Brain microvascular endothelial cell (primary cell): Measurements from ENCODE around the gene CDH4.

Experiments used
- DNase-seq: peaks from one replicate; pipeline ENCODE4 v3.0.0-alpha.2; 2020
- H3K27ac ChIP-seq: fragments of 250-450 bp; sonication (Bioruptor Pico); 2 replicates; pipeline ENCODE4 v1.5.1; 2020; ENCODE audit warnings: mild to moderate bottlenecking, moderate library complexity
- H3K27me3 ChIP-seq: fragments of 250-450 bp; sonication (Bioruptor Pico); replicated peaks from 2 replicates; pipeline ENCODE4 v1.5.1; 2020; ENCODE audit warnings: mild to moderate bottlenecking
- H3K36me3 ChIP-seq: fragments of 250-450 bp; sonication (Bioruptor Pico); replicated peaks from 2 replicates; pipeline ENCODE4 v1.5.1; 2020; ENCODE audit warnings: mild to moderate bottlenecking
- H3K4me3 ChIP-seq: 2 replicates; pipeline ENCODE4 v1.5.1; 2011; ENCODE audit warnings: low read depth, mild to moderate bottlenecking, control low read depth, low read length, moderate library complexity
- in situ Hi-C: cut with HindIII; loops from 2 replicates; pipeline ENCODE4 v1.10.0; 2017; ENCODE audit warnings: low sequenced_read_pairs, low pct_ligation_motif_present
- TF ChIP-seq, protein P1 (sequence below): IDR thresholded peaks from 2 replicates; pipeline ENCODE4 v1.5.1; 2011; ENCODE audit warnings: low read depth, mild to moderate bottlenecking, moderate library complexity, low read length, control low read depth, inconsistent platforms; ENCODE audit errors: missing control alignments

CDH4 gene

GRCh38 chr20:61845233-61845671 is 593.2 kb downstream of the CDH4 start:
- Histone ChIP-seq H3K27ac (no peak overlapping the region), H3K4me3 (no peak overlapping the region), H3K27me3 (no peaks in the 10 kb centered on the region), H3K36me3 (no peaks in the 10 kb centered on the region)
- no peak for DNase-seq
- TF ChIP-seq, protein P1, sequence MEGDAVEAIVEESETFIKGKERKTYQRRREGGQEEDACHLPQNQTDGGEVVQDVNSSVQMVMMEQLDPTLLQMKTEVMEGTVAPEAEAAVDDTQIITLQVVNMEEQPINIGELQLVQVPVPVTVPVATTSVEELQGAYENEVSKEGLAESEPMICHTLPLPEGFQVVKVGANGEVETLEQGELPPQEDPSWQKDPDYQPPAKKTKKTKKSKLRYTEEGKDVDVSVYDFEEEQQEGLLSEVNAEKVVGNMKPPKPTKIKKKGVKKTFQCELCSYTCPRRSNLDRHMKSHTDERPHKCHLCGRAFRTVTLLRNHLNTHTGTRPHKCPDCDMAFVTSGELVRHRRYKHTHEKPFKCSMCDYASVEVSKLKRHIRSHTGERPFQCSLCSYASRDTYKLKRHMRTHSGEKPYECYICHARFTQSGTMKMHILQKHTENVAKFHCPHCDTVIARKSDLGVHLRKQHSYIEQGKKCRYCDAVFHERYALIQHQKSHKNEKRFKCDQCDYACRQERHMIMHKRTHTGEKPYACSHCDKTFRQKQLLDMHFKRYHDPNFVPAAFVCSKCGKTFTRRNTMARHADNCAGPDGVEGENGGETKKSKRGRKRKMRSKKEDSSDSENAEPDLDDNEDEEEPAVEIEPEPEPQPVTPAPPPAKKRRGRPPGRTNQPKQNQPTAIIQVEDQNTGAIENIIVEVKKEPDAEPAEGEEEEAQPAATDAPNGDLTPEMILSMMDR = no peak
- in situ Hi-C loops = no loop called here

DNA sequence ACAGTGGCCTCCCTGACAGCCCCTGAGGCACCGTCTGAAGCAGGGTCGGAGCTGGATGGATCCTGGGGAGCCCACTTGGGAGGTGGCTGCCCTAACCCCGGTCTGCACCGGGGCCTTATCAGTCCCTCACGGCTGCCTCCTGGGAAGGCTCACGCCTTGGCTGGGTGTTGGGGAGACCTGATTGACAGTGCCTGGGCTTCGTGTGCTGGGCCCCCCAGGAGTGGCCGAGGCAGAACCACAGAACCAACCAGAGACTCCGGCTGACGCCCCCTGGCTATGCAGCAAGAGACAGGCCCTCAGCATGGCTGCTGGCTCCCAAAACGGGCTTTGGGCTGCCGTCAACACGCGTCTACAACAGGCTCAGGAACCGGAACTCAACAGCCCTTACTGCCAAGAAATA is 594.0 kb downstream of the CDH4 start:
- TF ChIP-seq, protein P1 = no peak
- no peaks in the 10 kb centered on the region for H3K36me3 ChIP-seq
- no peak for DNase-seq
- no peak overlapping the region for H3K4me3 ChIP-seq
- H3K27me3 ChIP-seq = no peaks in the 10 kb centered on the region
- no peak overlapping the region for H3K27ac ChIP-seq
- in situ Hi-C loops = no loop called here

DNA sequence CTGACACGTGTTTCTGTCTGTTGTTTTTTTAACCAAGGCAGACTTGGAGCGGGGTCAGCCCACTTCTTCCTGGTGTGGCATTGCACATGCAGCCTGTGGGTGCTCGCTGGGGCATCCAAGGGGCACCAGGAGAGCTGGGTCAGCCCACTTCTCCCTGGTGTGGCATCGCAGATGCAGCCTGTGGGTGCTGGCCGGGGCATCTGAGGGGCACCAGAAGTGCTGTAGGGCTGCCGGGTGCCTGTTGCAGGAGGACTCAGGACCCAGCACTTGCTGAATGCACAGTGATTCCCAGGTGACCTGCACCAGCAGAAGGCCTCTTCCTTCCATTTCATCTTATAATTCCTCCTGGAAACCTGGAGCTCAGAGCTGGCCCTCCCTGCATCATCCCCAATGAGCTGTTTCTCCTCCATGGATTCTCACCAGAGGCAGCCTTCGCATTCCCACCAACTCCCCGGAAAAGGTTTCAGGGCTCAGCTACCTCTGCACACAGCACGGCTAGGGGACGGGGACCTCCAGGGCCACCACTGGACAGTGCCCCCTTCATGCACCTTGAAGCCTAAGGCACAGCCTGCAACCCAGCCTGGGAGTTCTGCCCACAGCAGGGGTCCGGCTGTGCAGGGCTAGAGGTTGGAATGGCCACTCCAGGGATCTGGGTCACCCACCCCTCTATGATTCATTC is 594.8 kb downstream of the CDH4 start:
- Histone ChIP-seq H3K27me3 (no peaks in the 10 kb centered on the region), H3K4me3 (no peak overlapping the region), H3K36me3 (no peaks in the 10 kb centered on the region), H3K27ac (no peak overlapping the region)
- DNase-seq = no peak
- TF ChIP-seq, protein P1 = no peak
- in situ Hi-C loops = no loop called here

- TF ChIP-seq, protein P1 = no peak
- no peaks in the 10 kb centered on the region for H3K36me3 ChIP-seq
- no peaks in the 10 kb centered on the region for H3K27me3 ChIP-seq
- in situ Hi-C loops = no loop called here
- DNase-seq = no peak
- no peak overlapping the region for H3K27ac ChIP-seq
- no peak overlapping the region for H3K4me3 ChIP-seq
Observed at GRCh38 chr20:61847420-61847748, 595.3 kb downstream of the CDH4 start.

DNA sequence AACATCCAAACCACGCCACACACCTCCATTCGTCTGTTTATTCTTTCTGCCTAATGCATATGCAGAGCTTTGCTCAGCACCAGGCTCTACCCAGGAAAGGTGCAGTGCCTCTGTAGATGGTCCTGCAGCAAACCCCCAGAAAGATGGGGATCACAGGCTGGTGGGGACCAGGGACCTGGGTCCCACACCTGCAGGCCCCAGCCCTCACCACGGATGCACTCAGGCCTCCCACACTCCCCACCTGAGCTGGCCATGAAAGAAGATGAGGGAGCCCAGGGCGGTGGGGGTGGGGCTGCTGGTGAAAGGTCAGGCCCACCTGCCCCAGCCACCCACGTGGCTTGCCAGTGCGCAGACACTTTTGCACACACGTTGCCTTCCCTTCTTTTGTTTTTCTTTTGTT is 595.9 kb downstream of the CDH4 start:
- TF ChIP-seq, protein P1 = no peak
- H3K27me3 ChIP-seq = no peaks in the 10 kb centered on the region
- no peaks in the 10 kb centered on the region for H3K36me3 ChIP-seq
- no peak overlapping the region for H3K27ac ChIP-seq
- no peak overlapping the region for H3K4me3 ChIP-seq
- no peak for DNase-seq
- in situ Hi-C loops = no loop called here

DNA sequence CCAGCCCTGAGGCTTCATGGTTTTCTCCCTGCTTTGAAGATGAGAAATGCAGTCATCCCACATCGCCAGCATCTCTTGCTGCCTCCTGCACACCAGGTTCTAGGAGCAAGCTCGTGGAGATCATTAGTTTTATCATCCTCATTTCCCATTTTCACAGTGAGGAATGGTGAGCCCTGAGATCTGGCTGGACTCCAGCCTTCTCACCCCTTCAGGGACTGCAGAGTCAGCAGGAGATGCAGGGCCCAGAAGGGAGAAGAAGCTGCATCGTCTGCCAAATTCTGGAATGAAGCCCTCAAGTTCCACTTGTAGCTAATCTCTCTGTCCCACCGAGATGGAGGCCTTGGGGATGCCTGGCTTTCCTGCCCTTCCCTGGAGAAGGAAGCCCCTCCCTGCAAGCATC is 596.8 kb downstream of the CDH4 start:
- in situ Hi-C loops = no loop called here
- DNase-seq = no peak
- no peaks in the 10 kb centered on the region for H3K27me3 ChIP-seq
- TF ChIP-seq, protein P1 = no peak
- H3K4me3 ChIP-seq = no peak overlapping the region
- H3K27ac ChIP-seq = no peak overlapping the region
- H3K36me3 ChIP-seq = no peaks in the 10 kb centered on the region
